ENCODE results near the gene RGS7. TPM values are rescaled to one million over a fixed set of nuclear protein-coding genes. Genes with fewer than 3 reads are reported as not detected.

The RGS7 gene
- total RNA-seq, 2 experiments from 2014 or later: not detected

GRCh38 chr1:241114699-241115233 is 242.2 kb downstream of the RGS7 start:
- no peaks in the 10 kb centered on the region for H3K9me3 ChIP-seq (ENCODE audit: control insufficient read depth in 1 of 2, insufficient read depth in 1 of 2, low read length in 2 of 2)
- no peak overlapping the region for H3K4me3 ChIP-seq (ENCODE audit: low read length)
- TF ChIP-seq CTCF (IDR thresholded peaks at IDR 0.05): no peak
- H3K36me3 Mint-ChIP-seq (ENCODE audit: low read depth): no peaks in the 10 kb centered on the region
- ChIA-PET CTCF (no interaction called here), POLR2A (no interaction called here)
- intact Hi-C loops (cut with DNase I, micrococcal nuclease): no loop called here
- no peak overlapping the region for H3K27ac Mint-ChIP-seq
- no peaks in the 10 kb centered on the region for H3K27me3 ChIP-seq (ENCODE audit: control insufficient read depth in 1 of 2, insufficient read depth in 2 of 2, low read length in 2 of 2)
- no peaks in the 10 kb centered on the region for H3K4me1 Mint-ChIP-seq (ENCODE audit: low read depth)
- H3K4me1 ChIP-seq (ENCODE audit: insufficient read depth, low read length): no peaks in the 10 kb centered on the region
- H3K27me3 Mint-ChIP-seq: no peaks in the 10 kb centered on the region
- ATAC-seq (ENCODE audit: poor library complexity): no peak
- DNase-seq: no peak
- peaks cover 7% of the 10 kb centered on the region for H3K9me3 Mint-ChIP-seq
- no peak overlapping the region for H3K27ac ChIP-seq (ENCODE audit: low read depth in 1 of 2, low read length in 2 of 2)
- H3K4me3 Mint-ChIP-seq: no peak overlapping the region
- H3K36me3 ChIP-seq (ENCODE audit: insufficient read depth, low read length): no peaks in the 10 kb centered on the region

GRCh38 chr1:241113557-241113956 is 243.4 kb downstream of the RGS7 start:
- ATAC-seq (ENCODE audit: poor library complexity) (no peak), DNase-seq (no peak)
- no peak overlapping the region for H3K4me3 Mint-ChIP-seq
- no peak for TF ChIP-seq CTCF (IDR thresholded peaks at IDR 0.05)
- H3K36me3 Mint-ChIP-seq (ENCODE audit: low read depth): no peaks in the 10 kb centered on the region
- H3K27me3 ChIP-seq (ENCODE audit: control insufficient read depth in 1 of 2, insufficient read depth in 2 of 2, low read length in 2 of 2): no peaks in the 10 kb centered on the region
- H3K9me3 Mint-ChIP-seq: peaks cover 7% of the 10 kb centered on the region
- no peak overlapping the region for H3K4me3 ChIP-seq (ENCODE audit: low read length)
- CTCF ChIA-PET: no interaction called here
- no peaks in the 10 kb centered on the region for H3K9me3 ChIP-seq (ENCODE audit: control insufficient read depth in 1 of 2, insufficient read depth in 1 of 2, low read length in 2 of 2)
- H3K27me3 Mint-ChIP-seq: no peaks in the 10 kb centered on the region
- no peak overlapping the region for H3K27ac ChIP-seq (ENCODE audit: low read depth in 1 of 2, low read length in 2 of 2)
- no peaks in the 10 kb centered on the region for H3K4me1 ChIP-seq (ENCODE audit: insufficient read depth, low read length)
- no peaks in the 10 kb centered on the region for H3K4me1 Mint-ChIP-seq (ENCODE audit: low read depth)
- intact Hi-C loops (cut with DNase I, micrococcal nuclease): no loop called here
- POLR2A ChIA-PET: no interaction called here
- H3K27ac Mint-ChIP-seq: no peak overlapping the region
- no peaks in the 10 kb centered on the region for H3K36me3 ChIP-seq (ENCODE audit: insufficient read depth, low read length)

GRCh38 chr1:241109039-241109438 is 248.0 kb downstream of the RGS7 start:
- no peak overlapping the region for H3K27ac ChIP-seq (ENCODE audit: low read depth in 1 of 2, low read length in 2 of 2)
- intact Hi-C loops (cut with DNase I, micrococcal nuclease): no loop called here
- ChIA-PET CTCF (no interaction called here), POLR2A (no interaction called here)
- ATAC-seq (ENCODE audit: poor library complexity): no peak
- no peak overlapping the region for H3K4me3 Mint-ChIP-seq
- no peak overlapping the region for H3K27ac Mint-ChIP-seq
- no peaks in the 10 kb centered on the region for H3K36me3 ChIP-seq (ENCODE audit: insufficient read depth, low read length)
- no peaks in the 10 kb centered on the region for H3K4me1 ChIP-seq (ENCODE audit: insufficient read depth, low read length)
- no peaks in the 10 kb centered on the region for H3K27me3 ChIP-seq (ENCODE audit: control insufficient read depth in 1 of 2, insufficient read depth in 2 of 2, low read length in 2 of 2)
- no peaks in the 10 kb centered on the region for H3K9me3 Mint-ChIP-seq
- no peak overlapping the region for H3K4me3 ChIP-seq (ENCODE audit: low read length)
- H3K4me1 Mint-ChIP-seq (ENCODE audit: low read depth): no peaks in the 10 kb centered on the region
- H3K36me3 Mint-ChIP-seq (ENCODE audit: low read depth): no peaks in the 10 kb centered on the region
- peaks cover 0 to 5% of the 10 kb centered on the region in 2 experiments for H3K9me3 ChIP-seq (ENCODE audit: control insufficient read depth in 1 of 2, insufficient read depth in 1 of 2, low read length in 2 of 2)
- DNase-seq: no peak
- no peak for TF ChIP-seq CTCF (IDR thresholded peaks at IDR 0.05)
- H3K27me3 Mint-ChIP-seq: no peaks in the 10 kb centered on the region
